Stomach (tissue), 9 donors: ENCODE results near the gene CSF1. TPM values are rescaled to one million over a fixed set of nuclear protein-coding genes. Genes with fewer than 3 reads are reported as not detected.

Source experiments
- DNase-seq, 2 donors: peaks; one replicate each; pipeline versions ENCODE4 v3.0.0 to v3.0.0-alpha.2; 2013 to 2019
- H3K27ac ChIP-seq, 5 donors: fragments of 200-600 bp in 4 of 5; sonication (generic) in 4 of 5; one replicate each; pipeline ENCODE4 v1.5.1; 2013 to 2019; ENCODE audit warnings: mild to moderate bottlenecking in 1 of 5, moderate library complexity in 1 of 5
- H3K27me3 ChIP-seq, 3 donors: fragments of 200-600 bp; sonication (generic); one replicate each; pipeline ENCODE4 v1.5.1; 2017 to 2019; ENCODE audit warnings: mixed run types in 1 of 3
- H3K36me3 ChIP-seq, 4 donors: fragments of 200-600 bp; sonication (generic); 1 replicate in 3 of 4; 2 replicates in 1 of 4; pipeline ENCODE4 v1.5.1; 2016 to 2019
- H3K4me1 ChIP-seq, 4 donors: fragments of 200-600 bp; sonication (generic); one replicate each; pipeline ENCODE4 v1.5.1; 2016 to 2019
- H3K4me3 ChIP-seq, 4 donors: fragments of 200-600 bp; sonication (generic) in 3 of 4; one replicate each; pipeline ENCODE4 v1.5.1; 2016 to 2019; ENCODE audit warnings: mild to moderate bottlenecking in 1 of 4
- H3K9me3 ChIP-seq, 4 donors: fragments of 200-600 bp; sonication (generic); one replicate each; pipeline ENCODE4 v1.5.1; 2016 to 2019
- CTCF ChIP-seq, 7 experiments: fragments of 450-650 bp in 4 of 7; fragments of 200-600 bp in 3 of 7; sonication (generic) in 3 of 7; IDR thresholded peaks; one replicate each; pipeline ENCODE4 v1.5.1; 2016 to 2019; ENCODE audit warnings: antibody characterized with exemption in 7 of 7, control low read depth in 2 of 7, mild to moderate bottlenecking in 1 of 7
- EP300 ChIP-seq: sonication (generic); formaldehyde crosslinking; IDR thresholded peaks from one replicate; pipeline ENCODE4 v1.6.1; 2017; ENCODE audit warnings: antibody characterized with exemption
- POLR2A ChIP-seq, 4 donors: fragments of 450-650 bp; IDR thresholded peaks; one replicate each; pipeline ENCODE4 v1.6.1; 2016; ENCODE audit warnings: antibody characterized with exemption in 4 of 4, control low read depth in 2 of 4, mild to moderate bottlenecking in 1 of 4, moderate library complexity in 1 of 4
- POLR2AphosphoS5 ChIP-seq, 3 donors: sonication (generic); formaldehyde crosslinking; IDR thresholded peaks; one replicate each; pipeline ENCODE4 v1.6.1; 2016; ENCODE audit warnings: antibody characterized with exemption in 3 of 3
- WGBS, 5 donors: extraction: QIAGEN DNeasy Blood & Tissue Kit in 3 of 5; methylation state at CpG; one replicate each; pipeline versions ENCODE4 v1.1.5 to v1.1.7; 2013 to 2018; 5-methylcytosine and 5-hydroxymethylcytosine counted together
- intact Hi-C: fragments of 100-400 bp; cut with DNase I; formaldehyde crosslinking; loops from one replicate; pipeline ENCODE4 v1.15.1; 2023; ENCODE audit warnings: low total_unique reads
- polyA plus RNA-seq, 3 donors: library from polyadenylated mRNA; stranded (reverse); fragments of 200-250 nt; gene quantifications; one replicate each; pipeline ENCODE4 v1.2.3, GENCODE V29; 2013
- total RNA-seq, 5 donors: library from RNA; depleted of rRNA; stranded (reverse); fragments of >200 nt; gene quantifications; one replicate each; pipeline versions ENCODE4 v1.1.0 to v1.2.3, GENCODE V29; 2014 to 2016
- donor health status: healthy with polysubstance abuse.
- donor health status: Bipolar disorder and iron deficiency.
- donor health status: healthy.

The CSF1 gene
- total and polyA plus RNA-seq, 8 donors = 6.6 to 82.3 (median 11.9) TPM

DNA sequence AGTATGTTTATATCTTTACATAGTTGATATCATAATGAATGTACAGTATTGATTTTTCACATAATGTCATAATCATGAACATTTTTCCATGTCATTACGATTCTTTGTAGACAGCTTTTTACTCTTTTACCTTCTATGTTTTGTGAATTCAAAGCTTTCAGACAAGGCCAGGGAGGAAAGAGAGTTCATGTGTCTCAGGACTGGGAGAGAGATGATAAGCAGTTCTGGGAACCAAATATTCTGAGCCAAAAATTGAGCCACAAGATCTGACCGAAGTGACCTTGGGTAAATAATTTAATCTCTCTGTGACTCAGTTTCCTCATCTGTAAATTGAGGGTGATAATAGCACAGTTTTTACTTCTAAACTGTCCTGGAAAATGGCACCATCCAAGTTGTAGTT is 31.8 kb downstream of the CSF1 start:
- TF ChIP-seq POLR2AphosphoS5 (IDR thresholded peaks at IDR 0.05) (no peak), POLR2A (IDR thresholded peaks at IDR 0.05) (no peak), EP300 (no peak), CTCF (IDR thresholded peaks at IDR 0.05) (no peak)
- no peak overlapping the region for H3K27ac ChIP-seq
- H3K27me3 ChIP-seq = no peaks in the 10 kb centered on the region
- H3K4me1 ChIP-seq = peaks cover 7 to 13% (median 9%) of the 10 kb centered on the region in 4 donors
- WGBS, 5 donors = 53 to 77% (median 68%) methylated on average over 2 of the region's 2 CpGs
- DNase-seq = no peak
- H3K9me3 ChIP-seq = peaks cover 0 to 15% (median 9%) of the 10 kb centered on the region in 4 donors
- no peaks in the 10 kb centered on the region for H3K36me3 ChIP-seq
- no peak overlapping the region for H3K4me3 ChIP-seq
- intact Hi-C loops = no loop called here

DNA sequence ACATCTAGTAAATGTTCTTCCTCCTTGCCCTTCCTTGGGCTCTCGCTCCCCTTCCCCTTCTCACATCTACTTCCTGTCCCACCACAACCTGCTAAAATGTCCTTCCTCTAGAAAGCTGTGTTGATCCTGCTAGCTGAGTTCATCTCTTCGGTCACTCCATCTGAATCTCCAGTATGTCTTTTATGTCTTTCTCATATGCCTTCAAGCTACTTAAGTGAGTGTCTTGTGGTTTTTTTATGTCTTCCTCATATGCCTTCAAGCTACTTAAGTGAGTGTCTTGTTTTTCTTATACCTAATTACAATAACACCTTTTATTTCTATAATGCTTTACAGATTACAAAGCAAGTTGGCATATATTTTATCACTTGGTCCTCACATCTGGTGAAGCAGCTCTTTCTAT is 33.9 kb downstream of the CSF1 start:
- intact Hi-C loops = no loop called here
- DNase-seq = no peak
- no peaks in the 10 kb centered on the region for H3K36me3 ChIP-seq
- WGBS, 5 donors = 82 to 89% (median 87%) methylated on average over 2 of the region's 2 CpGs
- H3K4me1 ChIP-seq = peaks cover 7 to 29% (median 17%) of the 10 kb centered on the region in 4 donors
- no peak overlapping the region for H3K4me3 ChIP-seq
- H3K9me3 ChIP-seq = no peaks in the 10 kb centered on the region
- no peak overlapping the region for H3K27ac ChIP-seq
- no peaks in the 10 kb centered on the region for H3K27me3 ChIP-seq
- TF ChIP-seq CTCF (IDR thresholded peaks at IDR 0.05) (no peak), POLR2AphosphoS5 (IDR thresholded peaks at IDR 0.05) (no peak), POLR2A (IDR thresholded peaks at IDR 0.05) (no peak), EP300 (no peak)

DNA sequence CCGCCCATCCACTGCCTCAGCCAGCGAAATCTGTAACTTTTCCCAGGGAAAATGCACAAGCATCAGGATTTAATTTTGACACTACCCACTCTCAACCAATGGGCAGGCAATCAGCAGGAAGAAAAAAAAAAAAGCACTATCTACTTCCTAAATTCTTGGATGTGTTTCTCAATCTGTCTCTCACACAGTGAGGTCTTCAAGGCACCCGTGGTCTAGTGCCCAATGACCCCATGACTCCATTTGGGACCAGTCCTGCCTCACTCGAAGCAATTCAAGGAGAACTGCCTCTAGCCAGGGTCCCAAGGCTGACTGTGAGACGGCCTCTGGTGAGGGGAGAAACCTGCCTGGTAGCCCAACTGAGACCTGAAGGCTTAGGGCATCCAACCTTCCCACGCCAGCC is 35.9 kb downstream of the CSF1 start:
- no peak for TF ChIP-seq EP300
- TF ChIP-seq POLR2AphosphoS5 (IDR thresholded peaks at IDR 0.05) = no peak
- TF ChIP-seq CTCF (IDR thresholded peaks at IDR 0.05) = no peak
- no peak for TF ChIP-seq POLR2A (IDR thresholded peaks at IDR 0.05)
- no peaks in the 10 kb centered on the region for H3K27me3 ChIP-seq
- H3K9me3 ChIP-seq = no peaks in the 10 kb centered on the region
- intact Hi-C loops = no loop called here
- DNase-seq = no peak
- WGBS, 5 donors = 82 to 90% (median 86%) methylated on average over 6 of the region's 6 CpGs
- H3K4me3 ChIP-seq = no peak overlapping the region
- H3K36me3 ChIP-seq = no peaks in the 10 kb centered on the region
- peak overlapping the region in 4 of 5 donors; percentile 70 to 88 (median 78) for H3K27ac ChIP-seq
- peaks cover 7 to 29% (median 17%) of the 10 kb centered on the region in 4 donors for H3K4me1 ChIP-seq

DNA sequence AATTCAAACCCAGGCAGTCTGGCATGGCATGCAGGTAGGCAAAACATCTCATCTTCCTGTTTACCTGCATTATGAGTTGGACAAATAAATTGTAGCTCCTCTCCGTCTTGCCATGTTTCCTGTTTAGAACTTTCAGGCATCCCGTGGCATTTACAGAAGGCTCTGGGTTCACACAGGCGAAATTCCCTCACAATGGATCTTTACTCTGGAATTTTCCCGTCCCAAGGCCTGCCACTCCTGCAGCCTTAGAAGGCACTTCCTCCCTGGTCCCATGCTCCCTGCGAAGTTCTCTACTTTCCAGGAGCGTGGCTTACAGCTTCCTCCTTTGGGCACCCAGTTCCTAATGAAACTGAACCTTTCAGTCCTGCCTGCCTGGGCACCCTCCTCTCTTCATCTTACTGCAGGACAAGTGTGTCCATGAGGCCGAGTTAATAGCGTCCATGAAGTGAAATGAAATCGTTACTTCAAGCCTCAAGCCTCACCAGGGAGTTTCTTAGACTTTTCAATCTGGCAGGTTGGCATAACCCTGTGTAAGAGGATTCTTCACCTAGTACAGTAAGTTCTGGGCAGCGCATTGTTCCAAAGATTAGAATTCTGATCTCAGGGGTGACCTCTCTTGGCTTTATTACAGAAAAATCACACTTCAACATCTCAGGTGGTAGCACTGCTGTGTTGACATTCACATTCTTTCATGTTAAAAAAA is 37.1 kb downstream of the CSF1 start:
- peak overlapping the region; percentile 60 to 88 (median 73) for H3K27ac ChIP-seq
- DNase-seq = peak in 1 of 2 donors; percentile 15
- H3K4me1 ChIP-seq = peaks cover 7 to 29% (median 17%) of the 10 kb centered on the region in 4 donors
- TF ChIP-seq EP300 = no peak
- TF ChIP-seq POLR2AphosphoS5 (IDR thresholded peaks at IDR 0.05) = peak in 2 of 3 donors; percentile 53 to 55
- no peaks in the 10 kb centered on the region for H3K27me3 ChIP-seq
- no peaks in the 10 kb centered on the region for H3K36me3 ChIP-seq
- H3K9me3 ChIP-seq = no peaks in the 10 kb centered on the region
- 19 to 49% (median 38%) methylated on average over 10 of the region's 10 CpGs for WGBS, 5 donors
- intact Hi-C loops = no loop called here
- H3K4me3 ChIP-seq = no peak overlapping the region

GRCh38 chr1:109948285-109948630 is 37.6 kb downstream of the CSF1 start:
- no peaks in the 10 kb centered on the region for H3K27me3 ChIP-seq
- H3K27ac ChIP-seq = peak overlapping the region in 4 of 5 donors; percentile 70 to 88 (median 78)
- no peaks in the 10 kb centered on the region for H3K9me3 ChIP-seq
- H3K4me1 ChIP-seq = peaks cover 7 to 29% (median 17%) of the 10 kb centered on the region in 4 donors
- no peak for TF ChIP-seq POLR2AphosphoS5 (IDR thresholded peaks at IDR 0.05)
- no peak for TF ChIP-seq EP300
- no peak for TF ChIP-seq CTCF (IDR thresholded peaks at IDR 0.05)
- TF ChIP-seq POLR2A (IDR thresholded peaks at IDR 0.05) = no peak
- no peak overlapping the region for H3K4me3 ChIP-seq
- intact Hi-C loops = no loop called here
- DNase-seq = no peak
- H3K36me3 ChIP-seq = no peaks in the 10 kb centered on the region
